Esophagus muscularis mucosa (tissue), 4 donors: ENCODE results near the gene PLAAT5. TPM values are rescaled to one million over a fixed set of nuclear protein-coding genes. Genes with fewer than 3 reads are reported as not detected.

Experiments used
- DNase-seq: peaks from one replicate; pipeline ENCODE4 v3.0.0-alpha.2; 2017; ENCODE audit errors: extremely low spot score
- H3K27ac ChIP-seq, 4 donors: fragments of 200-600 bp; sonication (generic); replicated peaks in 1 of 4; 1 replicate in 3 of 4; 2 replicates in 1 of 4; pipeline ENCODE4 v1.5.1; 2016 to 2019; ENCODE audit warnings: mild to moderate bottlenecking in 1 of 4
- H3K27me3 ChIP-seq, 4 donors: fragments of 200-600 bp; sonication (generic); one replicate each; pipeline versions ENCODE4 v1.5.1 to v1.6.0; 2016 to 2019
- H3K36me3 ChIP-seq, 4 donors: fragments of 200-600 bp; sonication (generic); one replicate each; pipeline ENCODE4 v1.5.1; 2016 to 2019
- H3K4me1 ChIP-seq, 4 donors: fragments of 200-600 bp; sonication (generic); one replicate each; pipeline ENCODE4 v1.5.1; 2016 to 2019
- H3K4me3 ChIP-seq, 4 donors: fragments of 200-600 bp; sonication (generic); 1 replicate in 2 of 4; 2 replicates in 2 of 4; pipeline ENCODE4 v1.5.1; 2016 to 2019; ENCODE audit warnings: mild to moderate bottlenecking in 4 of 4, moderate library complexity in 1 of 4
- H3K9me3 ChIP-seq, 4 donors: fragments of 200-600 bp; sonication (generic); 1 replicate in 3 of 4; 2 replicates in 1 of 4; pipeline ENCODE4 v1.5.1; 2016 to 2019
- EP300 ChIP-seq: sonication (generic); formaldehyde crosslinking; IDR thresholded peaks from one replicate; pipeline ENCODE4 v1.6.1; 2017; ENCODE audit warnings: antibody characterized with exemption
- POLR2A ChIP-seq: fragments of 450-650 bp; IDR thresholded peaks from one replicate; pipeline ENCODE4 v1.6.1; 2017; ENCODE audit warnings: antibody characterized with exemption, moderate library complexity, mild to moderate bottlenecking, low read depth
- POLR2AphosphoS5 ChIP-seq, 2 donors: sonication (generic); formaldehyde crosslinking; IDR thresholded peaks; one replicate each; pipeline ENCODE4 v1.6.1; 2017; ENCODE audit warnings: antibody characterized with exemption in 2 of 2
- WGBS: methylation state at CpG from one replicate; pipeline ENCODE4 v1.1.5; 2018; 5-methylcytosine and 5-hydroxymethylcytosine counted together
- intact Hi-C: fragments of 100-400 bp; cut with DNase I; formaldehyde crosslinking; loops from one replicate; pipeline ENCODE4 v1.15.1; 2023
- total RNA-seq, 4 donors: library from RNA; depleted of rRNA; stranded (reverse); fragments of >200 nt; gene quantifications; one replicate each; pipeline versions ENCODE4 v1.1.0 to v1.2.1, GENCODE V29; 2016
- TF ChIP-seq, protein P1 (sequence below), 3 experiments: fragments of 200-600 bp in 2 of 3; fragments of 450-650 bp in 1 of 3; sonication (generic) in 2 of 3; IDR thresholded peaks; one replicate each; pipeline ENCODE4 v1.5.1; 2017 to 2019; ENCODE audit warnings: antibody characterized with exemption in 3 of 3, mild to moderate bottlenecking in 2 of 3, moderate library complexity in 1 of 3

Gene PLAAT5
- total RNA-seq, 4 donors from 2014 or later, result 2.7 to 4.6 (median 3.6) TPM

DNA sequence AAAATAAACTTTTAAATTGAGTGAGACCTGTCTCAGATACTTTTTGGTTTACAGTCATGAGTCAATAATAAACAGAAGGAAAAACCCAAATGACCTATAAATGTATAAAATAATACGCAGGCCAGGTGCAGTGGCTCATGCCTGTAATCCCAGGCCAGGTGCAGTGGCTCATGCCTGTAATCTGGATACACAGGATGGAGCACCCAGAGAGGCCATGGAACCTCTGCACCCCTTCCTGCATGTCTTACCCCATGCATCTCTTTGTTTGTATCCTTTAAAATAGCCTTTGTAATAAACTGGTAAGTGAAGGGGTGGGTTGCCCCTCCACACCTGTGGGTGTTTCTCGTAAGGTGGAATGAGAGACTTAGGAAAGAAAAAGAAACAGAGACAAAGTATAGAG is 36.7 kb upstream of the PLAAT5 start:
- intact Hi-C loops, result no loop called here
- Histone ChIP-seq H3K36me3 (no peaks in the 10 kb centered on the region), H3K27ac (no peak overlapping the region), H3K4me3 (no peak overlapping the region), H3K27me3 (no peaks in the 10 kb centered on the region), H3K9me3 (peaks cover 0 to 5% (median 0%) of the 10 kb centered on the region in 4 donors), H3K4me1 (peaks cover 0 to 7% (median 6%) of the 10 kb centered on the region in 4 donors)
- DNase-seq, result no peak
- WGBS, result 85% methylated on average over 2 of the region's 2 CpGs
- no peak for TF ChIP-seq EP300
- no peak for TF ChIP-seq POLR2AphosphoS5 (IDR thresholded peaks at IDR 0.05)
- TF ChIP-seq POLR2A, result no peak
- TF ChIP-seq, protein P1, sequence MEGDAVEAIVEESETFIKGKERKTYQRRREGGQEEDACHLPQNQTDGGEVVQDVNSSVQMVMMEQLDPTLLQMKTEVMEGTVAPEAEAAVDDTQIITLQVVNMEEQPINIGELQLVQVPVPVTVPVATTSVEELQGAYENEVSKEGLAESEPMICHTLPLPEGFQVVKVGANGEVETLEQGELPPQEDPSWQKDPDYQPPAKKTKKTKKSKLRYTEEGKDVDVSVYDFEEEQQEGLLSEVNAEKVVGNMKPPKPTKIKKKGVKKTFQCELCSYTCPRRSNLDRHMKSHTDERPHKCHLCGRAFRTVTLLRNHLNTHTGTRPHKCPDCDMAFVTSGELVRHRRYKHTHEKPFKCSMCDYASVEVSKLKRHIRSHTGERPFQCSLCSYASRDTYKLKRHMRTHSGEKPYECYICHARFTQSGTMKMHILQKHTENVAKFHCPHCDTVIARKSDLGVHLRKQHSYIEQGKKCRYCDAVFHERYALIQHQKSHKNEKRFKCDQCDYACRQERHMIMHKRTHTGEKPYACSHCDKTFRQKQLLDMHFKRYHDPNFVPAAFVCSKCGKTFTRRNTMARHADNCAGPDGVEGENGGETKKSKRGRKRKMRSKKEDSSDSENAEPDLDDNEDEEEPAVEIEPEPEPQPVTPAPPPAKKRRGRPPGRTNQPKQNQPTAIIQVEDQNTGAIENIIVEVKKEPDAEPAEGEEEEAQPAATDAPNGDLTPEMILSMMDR (IDR thresholded peaks at IDR 0.05), result no peak

DNA sequence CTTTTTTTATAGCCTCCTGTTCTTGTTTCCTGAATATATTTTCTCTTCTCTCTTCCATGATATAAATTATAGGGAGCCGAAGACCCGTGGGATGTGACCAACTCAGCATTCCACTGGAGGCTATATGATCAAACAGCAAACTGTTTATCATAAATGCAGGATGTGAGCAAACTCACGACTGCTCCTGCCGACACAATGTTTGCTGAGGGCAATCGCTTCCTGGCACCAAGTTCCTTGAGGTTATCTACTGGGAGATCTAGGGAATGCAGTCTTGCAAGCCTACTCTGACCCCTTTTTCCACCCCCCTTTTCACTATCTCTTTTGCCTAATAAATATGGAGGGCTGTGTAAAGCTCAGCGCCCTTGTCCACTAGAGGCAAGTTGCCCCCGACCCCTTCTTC is 32.2 kb upstream of the PLAAT5 start:
- Histone ChIP-seq H3K36me3 (no peaks in the 10 kb centered on the region), H3K4me1 (no peaks in the 10 kb centered on the region), H3K27me3 (no peaks in the 10 kb centered on the region), H3K4me3 (no peak overlapping the region), H3K9me3 (peaks cover 0 to 5% (median 0%) of the 10 kb centered on the region in 4 donors), H3K27ac (no peak overlapping the region)
- DNase-seq, result no peak
- intact Hi-C loops, result no loop called here
- 86% methylated on average over 7 of the region's 7 CpGs for WGBS
- no peak for TF ChIP-seq EP300

DNA sequence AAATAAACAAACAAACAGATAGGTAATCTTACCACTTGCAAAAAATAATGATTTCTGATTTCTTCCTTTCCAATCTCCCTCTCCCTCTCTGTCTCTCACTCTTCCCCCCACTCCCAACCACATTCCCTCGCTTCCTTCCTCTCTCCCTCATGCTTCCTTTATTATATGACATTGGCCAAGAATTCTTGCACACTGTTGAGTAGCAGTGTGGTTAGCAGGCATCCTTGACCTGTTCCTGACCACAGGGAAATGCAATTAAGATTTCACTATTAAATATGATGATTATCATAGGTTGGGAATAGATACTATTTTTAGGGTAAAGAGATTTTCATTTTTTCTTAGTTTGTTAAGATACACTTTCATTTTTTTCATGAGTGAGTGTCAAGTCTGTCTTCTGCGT is 30.9 kb upstream of the PLAAT5 start:
- Histone ChIP-seq H3K4me1 (no peaks in the 10 kb centered on the region), H3K27ac (no peak overlapping the region), H3K36me3 (no peaks in the 10 kb centered on the region), H3K27me3 (no peaks in the 10 kb centered on the region), H3K9me3 (peaks cover 0 to 5% (median 0%) of the 10 kb centered on the region in 4 donors), H3K4me3 (no peak overlapping the region)
- no peak for DNase-seq
- 87% methylated on average over 2 of the region's 2 CpGs for WGBS
- intact Hi-C loops, result no loop called here
- TF ChIP-seq EP300 (no peak), POLR2AphosphoS5 (IDR thresholded peaks at IDR 0.05) (no peak), POLR2A (no peak)
- TF ChIP-seq, protein P1 (IDR thresholded peaks at IDR 0.05), result no peak

DNA sequence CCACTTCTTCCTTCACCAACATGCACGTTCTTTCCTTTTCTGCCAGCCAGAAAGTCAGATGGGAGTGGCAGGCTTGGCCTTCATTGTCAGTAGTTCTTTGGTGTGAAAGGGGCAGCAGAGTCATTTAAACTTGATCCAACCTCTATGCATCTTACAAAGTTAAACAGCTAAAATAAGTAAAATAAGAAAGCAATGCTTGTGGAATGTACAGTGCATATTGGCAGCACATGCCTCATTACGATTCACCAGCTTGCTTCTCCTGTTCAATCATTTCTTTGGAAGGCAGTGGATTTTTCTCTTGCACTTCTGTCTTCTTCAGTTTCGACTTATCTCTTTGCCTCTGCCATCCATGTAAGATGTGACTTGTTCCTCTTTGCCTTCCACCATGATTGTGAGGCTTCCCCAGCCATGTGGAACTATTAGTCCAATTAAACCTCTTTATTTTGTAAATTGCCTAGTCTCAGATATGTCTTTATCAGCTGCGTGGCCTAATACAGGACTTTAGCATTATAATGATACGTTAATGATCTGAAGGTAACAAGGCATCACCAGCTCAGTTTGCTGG is 29.7 kb upstream of the PLAAT5 start:
- WGBS, result 90% methylated on average over 5 of the region's 5 CpGs
- H3K4me1 ChIP-seq, result no peaks in the 10 kb centered on the region
- intact Hi-C loops, result no loop called here
- no peak for TF ChIP-seq POLR2A
- TF ChIP-seq, protein P1 (IDR thresholded peaks at IDR 0.05), result no peak
- no peak for TF ChIP-seq POLR2AphosphoS5 (IDR thresholded peaks at IDR 0.05)
- TF ChIP-seq EP300, result no peak
- H3K27me3 ChIP-seq, result no peaks in the 10 kb centered on the region
- DNase-seq, result no peak
- H3K36me3 ChIP-seq, result no peaks in the 10 kb centered on the region
- H3K27ac ChIP-seq, result no peak overlapping the region
- H3K9me3 ChIP-seq, result peaks cover 0 to 5% (median 0%) of the 10 kb centered on the region in 4 donors
- no peak overlapping the region for H3K4me3 ChIP-seq

DNA sequence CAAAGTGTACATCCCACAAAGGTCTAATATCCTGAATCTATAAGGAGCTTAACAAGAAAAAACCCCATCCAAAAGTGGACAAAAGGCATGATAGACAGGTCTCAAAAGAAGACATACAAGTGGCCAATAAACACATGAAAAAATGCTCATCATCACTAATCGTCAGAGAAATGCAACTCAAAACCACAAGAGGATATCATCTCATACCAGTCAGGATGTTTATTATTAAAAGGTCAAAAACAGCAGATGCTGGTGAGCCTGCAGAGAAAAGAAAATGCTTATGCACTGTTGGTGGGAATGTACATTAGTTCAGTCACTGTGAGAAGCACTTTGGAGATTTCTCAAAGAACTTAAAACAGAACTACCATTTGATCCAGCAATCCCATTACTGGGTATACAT is 27.6 kb upstream of the PLAAT5 start:
- no peak overlapping the region for H3K4me3 ChIP-seq
- H3K27me3 ChIP-seq, result no peaks in the 10 kb centered on the region
- no peak for DNase-seq
- TF ChIP-seq EP300, result no peak
- no peak for TF ChIP-seq POLR2A
- TF ChIP-seq, protein P1 (IDR thresholded peaks at IDR 0.05), result no peak
- no peak for TF ChIP-seq POLR2AphosphoS5 (IDR thresholded peaks at IDR 0.05)
- intact Hi-C loops, result no loop called here
- H3K4me1 ChIP-seq, result no peaks in the 10 kb centered on the region
- no peak overlapping the region for H3K27ac ChIP-seq
- WGBS, result 13% methylated on average over 1 of the region's 1 CpG
- H3K9me3 ChIP-seq, result peaks cover 0 to 5% (median 0%) of the 10 kb centered on the region in 4 donors
- no peaks in the 10 kb centered on the region for H3K36me3 ChIP-seq
